ENCODE measurements around the gene PLXNA3.

DNA sequence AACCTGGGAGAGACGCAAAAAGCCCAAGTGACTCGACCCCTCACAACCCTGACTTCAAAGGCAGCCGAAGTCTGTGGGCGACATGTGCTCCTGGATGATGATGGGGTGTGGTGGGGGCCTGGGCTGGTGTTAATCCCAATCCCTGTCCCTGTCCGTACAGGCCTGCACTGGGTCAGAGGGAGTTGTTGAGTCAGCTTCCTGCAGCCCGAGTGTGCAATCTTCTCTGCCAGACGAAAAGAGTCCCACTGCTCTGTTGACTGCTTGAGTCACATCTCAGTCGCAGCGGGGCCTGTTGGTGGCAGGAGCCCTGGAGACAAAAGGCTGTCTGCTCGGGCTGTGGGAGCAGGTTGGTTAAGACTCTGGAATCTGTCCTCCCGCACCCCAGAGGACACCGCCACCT lies 47.7 kb downstream of the PLXNA3 start:
- TF ChIP-seq, protein P1, sequence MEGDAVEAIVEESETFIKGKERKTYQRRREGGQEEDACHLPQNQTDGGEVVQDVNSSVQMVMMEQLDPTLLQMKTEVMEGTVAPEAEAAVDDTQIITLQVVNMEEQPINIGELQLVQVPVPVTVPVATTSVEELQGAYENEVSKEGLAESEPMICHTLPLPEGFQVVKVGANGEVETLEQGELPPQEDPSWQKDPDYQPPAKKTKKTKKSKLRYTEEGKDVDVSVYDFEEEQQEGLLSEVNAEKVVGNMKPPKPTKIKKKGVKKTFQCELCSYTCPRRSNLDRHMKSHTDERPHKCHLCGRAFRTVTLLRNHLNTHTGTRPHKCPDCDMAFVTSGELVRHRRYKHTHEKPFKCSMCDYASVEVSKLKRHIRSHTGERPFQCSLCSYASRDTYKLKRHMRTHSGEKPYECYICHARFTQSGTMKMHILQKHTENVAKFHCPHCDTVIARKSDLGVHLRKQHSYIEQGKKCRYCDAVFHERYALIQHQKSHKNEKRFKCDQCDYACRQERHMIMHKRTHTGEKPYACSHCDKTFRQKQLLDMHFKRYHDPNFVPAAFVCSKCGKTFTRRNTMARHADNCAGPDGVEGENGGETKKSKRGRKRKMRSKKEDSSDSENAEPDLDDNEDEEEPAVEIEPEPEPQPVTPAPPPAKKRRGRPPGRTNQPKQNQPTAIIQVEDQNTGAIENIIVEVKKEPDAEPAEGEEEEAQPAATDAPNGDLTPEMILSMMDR (IDR thresholded peaks at IDR 0.05), result no peak
- TF ChIP-seq POLR2A (IDR thresholded peaks at IDR 0.05), result no peak
